Activated T-cell treated with anti-CD3 and anti-CD28 coated beads, Interleukin-2, amount 50 U/mL, for 72 hours (primary cell): Measurements from ENCODE around the gene HADH. TPM values are rescaled to one million over a fixed set of nuclear protein-coding genes. Genes with fewer than 3 reads are reported as not detected.
"Not testable (repeated sequence)": the region's sequence is repeated elsewhere in the genome, so short reads cannot be mapped to it uniquely, and the experiment has no call there.

Source experiments
- ATAC-seq, 2 donors: fragments of 150-1000 bp; cut with Tn5 transposase; replicated peaks in 1 of 2; 2 replicates each; pipeline ENCODE4 v1.10.0; 2021; ENCODE audit warnings: moderate library complexity in 2 of 2, mild to moderate bottlenecking in 1 of 2
- DNase-seq, 2 donors: peaks; one replicate each; pipeline ENCODE4 v3.0.0; 2021 to 2022; ENCODE audit warnings: mixed read lengths in 1 of 2
- H3K27ac Mint-ChIP-seq: one replicate; pipeline ENCODE4 v1.8.0; 2022; ENCODE audit warnings: mild to moderate bottlenecking, moderate library complexity, mixed read lengths
- H3K27me3 Mint-ChIP-seq: one replicate; pipeline ENCODE4 v1.8.0; 2022; ENCODE audit warnings: low read depth, mixed read lengths
- H3K36me3 Mint-ChIP-seq, 2 donors: one replicate each; pipeline ENCODE4 v1.8.0; 2022; ENCODE audit warnings: mixed read lengths in 2 of 2, mild to moderate bottlenecking in 1 of 2; ENCODE audit not compliant: insufficient read depth in 2 of 2
- H3K4me1 Mint-ChIP-seq: one replicate; pipeline ENCODE4 v1.8.0; 2022; ENCODE audit warnings: low read depth, mixed read lengths
- H3K4me3 Mint-ChIP-seq, 2 donors: one replicate each; pipeline ENCODE4 v1.8.0; 2022; ENCODE audit warnings: mild to moderate bottlenecking in 2 of 2, mixed read lengths in 2 of 2, moderate library complexity in 2 of 2
- H3K9me3 Mint-ChIP-seq, 2 donors: one replicate each; pipeline ENCODE4 v1.8.0; 2022; ENCODE audit warnings: mixed read lengths in 2 of 2
- total RNA-seq, 2 donors: library from RNA; stranded (reverse); gene quantifications; one replicate each; pipeline ENCODE4 v1.2.3, GENCODE V29; 2022

HADH gene
- total RNA-seq, 2 donors from 2014 or later = 35.7 to 45.7 TPM

GRCh38 chr4:108044951-108045686, 55.4 kb downstream of the HADH start:
- peak overlapping the region; percentile 97 for H3K27ac Mint-ChIP-seq
- H3K4me3 Mint-ChIP-seq = peak overlapping the region; percentile 53 to 65
- ATAC-seq (peak; percentile 75 to 82), DNase-seq (no peak)
- peaks cover 0 to 1% of the 10 kb centered on the region in 2 donors for H3K9me3 Mint-ChIP-seq
- H3K27me3 Mint-ChIP-seq = no peaks in the 10 kb centered on the region
- H3K4me1 Mint-ChIP-seq = peaks cover 58% of the 10 kb centered on the region
- H3K36me3 Mint-ChIP-seq = peaks cover 2 to 30% of the 10 kb centered on the region in 2 donors

- Mint-ChIP-seq H3K4me3 (peak overlapping the region; percentile 53 to 65), H3K27me3 (no peaks in the 10 kb centered on the region), H3K9me3 (peaks cover 0 to 1% of the 10 kb centered on the region in 2 donors), H3K27ac (peak overlapping the region; percentile 97), H3K36me3 (peaks cover 2 to 30% of the 10 kb centered on the region in 2 donors), H3K4me1 (peaks cover 63% of the 10 kb centered on the region)
- ATAC-seq (peak; percentile 72 to 79), DNase-seq (peak; percentile 44 to 57)
Measured at GRCh38 chr4:108045687-108046024, 56.0 kb downstream of the HADH start.

- DNase-seq (no peak), ATAC-seq (no peak)
- Mint-ChIP-seq H3K27ac (peak overlapping the region; percentile 48), H3K4me3 (no peak overlapping the region), H3K27me3 (no peaks in the 10 kb centered on the region), H3K4me1 (peaks cover 77% of the 10 kb centered on the region), H3K36me3 (peaks cover 4 to 34% of the 10 kb centered on the region in 2 donors), H3K9me3 (no peaks in the 10 kb centered on the region)
Measured at GRCh38 chr4:108047199-108047598, 57.5 kb downstream of the HADH start.

GRCh38 chr4:108048157-108048556, 58.5 kb downstream of the HADH start:
- peak overlapping the region; percentile 100 for H3K27ac Mint-ChIP-seq
- peaks cover 85% of the 10 kb centered on the region for H3K4me1 Mint-ChIP-seq
- ATAC-seq (no peak), DNase-seq (no peak)
- H3K9me3 Mint-ChIP-seq = no peaks in the 10 kb centered on the region
- H3K36me3 Mint-ChIP-seq = peaks cover 4 to 38% of the 10 kb centered on the region in 2 donors
- H3K4me3 Mint-ChIP-seq = no peak overlapping the region
- H3K27me3 Mint-ChIP-seq = no peaks in the 10 kb centered on the region

GRCh38 chr4:108048997-108049396, 59.3 kb downstream of the HADH start:
- ATAC-seq (no peak), DNase-seq (no peak)
- peaks cover 4 to 39% of the 10 kb centered on the region in 2 donors for H3K36me3 Mint-ChIP-seq
- H3K4me3 Mint-ChIP-seq = peak overlapping the region; percentile 86 to 98
- peaks cover 85% of the 10 kb centered on the region for H3K4me1 Mint-ChIP-seq
- peak overlapping the region; percentile 100 for H3K27ac Mint-ChIP-seq
- no peaks in the 10 kb centered on the region for H3K27me3 Mint-ChIP-seq
- H3K9me3 Mint-ChIP-seq = no peaks in the 10 kb centered on the region

- H3K9me3 Mint-ChIP-seq = no peaks in the 10 kb centered on the region
- DNase-seq (no peak), ATAC-seq (peak in 1 of 2 donors; percentile 24)
- H3K27me3 Mint-ChIP-seq = no peaks in the 10 kb centered on the region
- H3K4me1 Mint-ChIP-seq = peaks cover 85% of the 10 kb centered on the region
- peak overlapping the region; percentile 86 to 98 for H3K4me3 Mint-ChIP-seq
- H3K27ac Mint-ChIP-seq = peak overlapping the region; percentile 100
- H3K36me3 Mint-ChIP-seq = peaks cover 4 to 40% of the 10 kb centered on the region in 2 donors
Measured at GRCh38 chr4:108049406-108049805, 59.7 kb downstream of the HADH start.

GRCh38 chr4:108050166-108051111, 60.8 kb downstream of the HADH start:
- Mint-ChIP-seq H3K4me3 (peak overlapping the region; percentile 86 to 98), H3K36me3 (peaks cover 4 to 38% of the 10 kb centered on the region in 2 donors), H3K27ac (peak overlapping the region; percentile 100), H3K4me1 (peaks cover 85% of the 10 kb centered on the region)
- ATAC-seq = peak; percentile 28 to 47
- not testable (repeated sequence) for DNase-seq, H3K9me3 Mint-ChIP-seq, H3K27me3 Mint-ChIP-seq

- Mint-ChIP-seq H3K27ac (peak overlapping the region; percentile 98), H3K4me3 (peak overlapping the region in 1 of 2 donors; percentile 58), H3K36me3 (peaks cover 4 to 30% of the 10 kb centered on the region in 2 donors), H3K4me1 (peaks cover 85% of the 10 kb centered on the region), H3K9me3 (no peaks in the 10 kb centered on the region), H3K27me3 (no peaks in the 10 kb centered on the region)
- peak in 1 of 2 donors; percentile 18 for ATAC-seq
- DNase-seq = no peak
Measured at GRCh38 chr4:108051343-108051742, 61.7 kb downstream of the HADH start.

- peak overlapping the region; percentile 16 for H3K27ac Mint-ChIP-seq
- peaks cover 94% of the 10 kb centered on the region for H3K4me1 Mint-ChIP-seq
- H3K4me3 Mint-ChIP-seq = peak overlapping the region; percentile 46 to 52
- DNase-seq (no peak), ATAC-seq (no peak)
- peaks cover 2 to 23% of the 10 kb centered on the region in 2 donors for H3K36me3 Mint-ChIP-seq
- H3K27me3 Mint-ChIP-seq = no peaks in the 10 kb centered on the region
- H3K9me3 Mint-ChIP-seq = no peaks in the 10 kb centered on the region
Measured at GRCh38 chr4:108052558-108053120, 63.0 kb downstream of the HADH start.

GRCh38 chr4:108053251-108053711, 63.6 kb downstream of the HADH start:
- H3K27me3 Mint-ChIP-seq = no peaks in the 10 kb centered on the region
- H3K4me3 Mint-ChIP-seq = peak overlapping the region; percentile 46 to 52

GRCh38 chr4:108054025-108054638, 64.4 kb downstream of the HADH start:
- peak overlapping the region; percentile 88 for H3K27ac Mint-ChIP-seq
- ATAC-seq = peak; percentile 18 to 23
- no peaks in the 10 kb centered on the region for H3K27me3 Mint-ChIP-seq
- H3K9me3 Mint-ChIP-seq = no peaks in the 10 kb centered on the region
- DNase-seq = no peak
- peaks cover 92% of the 10 kb centered on the region for H3K4me1 Mint-ChIP-seq
- peak overlapping the region; percentile 46 to 52 for H3K4me3 Mint-ChIP-seq
- peaks cover 2 to 14% of the 10 kb centered on the region in 2 donors for H3K36me3 Mint-ChIP-seq

More at GRCh38 chr4:108053251-108053711, 63.6 kb downstream of the HADH start:
- Mint-ChIP-seq H3K9me3 (no peaks in the 10 kb centered on the region), H3K36me3 (peaks cover 2 to 17% of the 10 kb centered on the region in 2 donors), H3K4me1 (peaks cover 93% of the 10 kb centered on the region), H3K27ac (peak overlapping the region; percentile 88)
- DNase-seq = no peak
- ATAC-seq = peak; percentile 12 to 17

- DNase-seq = no peak
- Mint-ChIP-seq H3K36me3 (peaks cover under 1 to 14% of the 10 kb centered on the region in 2 donors), H3K4me1 (peaks cover 75% of the 10 kb centered on the region), H3K9me3 (no peaks in the 10 kb centered on the region), H3K27me3 (no peaks in the 10 kb centered on the region), H3K4me3 (no peak overlapping the region), H3K27ac (peak overlapping the region; percentile 17)
- ATAC-seq = no peak
Measured at GRCh38 chr4:108055787-108056186, 66.1 kb downstream of the HADH start.
